Measurements from ENCODE around the gene PARP16. TPM values are rescaled to one million over a fixed set of nuclear protein-coding genes. Genes with fewer than 3 reads are reported as not detected.

Gene PARP16
- total and polyA plus RNA-seq, 2 experiments from 2014 or later, result 9.3 to 19.7 TPM

GRCh38 chr15:65255486-65256140 lies 31.1 kb downstream of the PARP16 start:
- Histone ChIP-seq H3K4me1 (ENCODE audit: insufficient read depth) (peaks cover 36% of the 10 kb centered on the region), H2AFZ (no peak overlapping the region), H4K20me1 (ENCODE audit: insufficient read depth, poor library complexity, severe bottlenecking) (no peaks in the 10 kb centered on the region), H3K79me2 (no peaks in the 10 kb centered on the region), H3K9me2 (replicated peaks; ENCODE audit: insufficient read depth) (no peaks in the 10 kb centered on the region), H3K4me2 (no peak overlapping the region), H3K4me3 (no peak overlapping the region), H3K27me3 (no peaks in the 10 kb centered on the region), H3K27ac (no peak overlapping the region), H3K9me3 (ENCODE audit: low read depth) (no peaks in the 10 kb centered on the region), H3K36me3 (replicated peaks; ENCODE audit: insufficient read depth, low read depth) (no peaks in the 10 kb centered on the region)
- whole genome bisulfite sequencing (ENCODE audit: low lambda C conversion rate, missing lambda C conversion rate), result 91% methylated on average over 7 of the region's 7 CpGs
- no peak for DNase-seq (ENCODE audit: low spot score)
- TF ChIP-seq EZH2 (IDR thresholded peaks at IDR 0.05; ENCODE audit: borderline replicate concordance), result no peak
- TF ChIP-seq, protein P1, sequence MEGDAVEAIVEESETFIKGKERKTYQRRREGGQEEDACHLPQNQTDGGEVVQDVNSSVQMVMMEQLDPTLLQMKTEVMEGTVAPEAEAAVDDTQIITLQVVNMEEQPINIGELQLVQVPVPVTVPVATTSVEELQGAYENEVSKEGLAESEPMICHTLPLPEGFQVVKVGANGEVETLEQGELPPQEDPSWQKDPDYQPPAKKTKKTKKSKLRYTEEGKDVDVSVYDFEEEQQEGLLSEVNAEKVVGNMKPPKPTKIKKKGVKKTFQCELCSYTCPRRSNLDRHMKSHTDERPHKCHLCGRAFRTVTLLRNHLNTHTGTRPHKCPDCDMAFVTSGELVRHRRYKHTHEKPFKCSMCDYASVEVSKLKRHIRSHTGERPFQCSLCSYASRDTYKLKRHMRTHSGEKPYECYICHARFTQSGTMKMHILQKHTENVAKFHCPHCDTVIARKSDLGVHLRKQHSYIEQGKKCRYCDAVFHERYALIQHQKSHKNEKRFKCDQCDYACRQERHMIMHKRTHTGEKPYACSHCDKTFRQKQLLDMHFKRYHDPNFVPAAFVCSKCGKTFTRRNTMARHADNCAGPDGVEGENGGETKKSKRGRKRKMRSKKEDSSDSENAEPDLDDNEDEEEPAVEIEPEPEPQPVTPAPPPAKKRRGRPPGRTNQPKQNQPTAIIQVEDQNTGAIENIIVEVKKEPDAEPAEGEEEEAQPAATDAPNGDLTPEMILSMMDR (IDR thresholded peaks at IDR 0.05; ENCODE audit: poor library complexity), result no peak
- TF ChIP-seq EZH2phosphoT487 (IDR thresholded peaks at IDR 0.05; ENCODE audit: low read depth, severe bottlenecking, unreplicated experiment), result no peak

GRCh38 chr15:65254758-65255157 lies 31.9 kb downstream of the PARP16 start:
- no peak for TF ChIP-seq EZH2phosphoT487 (IDR thresholded peaks at IDR 0.05; ENCODE audit: low read depth, severe bottlenecking, unreplicated experiment)
- no peak for TF ChIP-seq EZH2 (IDR thresholded peaks at IDR 0.05; ENCODE audit: borderline replicate concordance)
- no peaks in the 10 kb centered on the region for H3K9me2 ChIP-seq (replicated peaks; ENCODE audit: insufficient read depth)
- no peaks in the 10 kb centered on the region for H3K9me3 ChIP-seq (ENCODE audit: low read depth)
- H3K27me3 ChIP-seq, result no peaks in the 10 kb centered on the region
- DNase-seq (ENCODE audit: low spot score), result no peak
- H3K36me3 ChIP-seq (replicated peaks; ENCODE audit: insufficient read depth, low read depth), result no peaks in the 10 kb centered on the region
- 92% methylated on average over 1 of the region's 1 CpG for whole genome bisulfite sequencing (ENCODE audit: low lambda C conversion rate, missing lambda C conversion rate)
- H3K27ac ChIP-seq, result peak overlapping the region; percentile 18
- no peaks in the 10 kb centered on the region for H4K20me1 ChIP-seq (ENCODE audit: insufficient read depth, poor library complexity, severe bottlenecking)
- peaks cover 31% of the 10 kb centered on the region for H3K4me1 ChIP-seq (ENCODE audit: insufficient read depth)
- no peak overlapping the region for H2AFZ ChIP-seq
- H3K79me2 ChIP-seq, result no peaks in the 10 kb centered on the region
- H3K4me3 ChIP-seq, result no peak overlapping the region
- no peak overlapping the region for H3K4me2 ChIP-seq

DNA sequence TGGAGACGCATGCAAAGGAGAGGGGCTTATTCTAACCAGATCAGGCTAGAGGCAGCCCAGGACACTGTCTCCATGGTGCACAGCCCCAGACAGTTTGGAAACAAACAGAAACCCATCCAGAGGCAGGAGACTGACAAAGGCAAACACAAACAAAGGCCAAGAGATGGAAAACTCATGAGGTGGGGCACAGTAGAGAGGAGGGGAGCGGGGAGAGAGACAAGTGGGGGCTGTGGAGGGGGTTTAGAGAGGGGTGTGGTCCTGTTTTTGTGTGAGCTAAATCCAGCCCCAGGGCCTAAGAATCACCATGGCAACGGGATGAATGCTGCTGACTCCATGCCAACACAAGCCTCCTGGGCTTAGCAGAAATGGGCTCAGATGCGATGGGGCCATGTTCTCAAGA lies 32.3 kb downstream of the PARP16 start:
- TF ChIP-seq EZH2phosphoT487 (IDR thresholded peaks at IDR 0.05; ENCODE audit: low read depth, severe bottlenecking, unreplicated experiment) (no peak), EZH2 (IDR thresholded peaks at IDR 0.05; ENCODE audit: borderline replicate concordance) (no peak)
- TF ChIP-seq, protein P1 (IDR thresholded peaks at IDR 0.05; ENCODE audit: poor library complexity), result no peak
- peak overlapping the region; percentile 18 for H3K27ac ChIP-seq
- no peak overlapping the region for H2AFZ ChIP-seq
- H3K4me1 ChIP-seq (ENCODE audit: insufficient read depth), result peaks cover 30% of the 10 kb centered on the region
- no peaks in the 10 kb centered on the region for H3K9me3 ChIP-seq (ENCODE audit: low read depth)
- H3K36me3 ChIP-seq (replicated peaks; ENCODE audit: insufficient read depth, low read depth), result no peaks in the 10 kb centered on the region
- H3K79me2 ChIP-seq, result no peaks in the 10 kb centered on the region
- no peak overlapping the region for H3K4me2 ChIP-seq
- no peaks in the 10 kb centered on the region for H3K9me2 ChIP-seq (replicated peaks; ENCODE audit: insufficient read depth)
- 79% methylated on average over 3 of the region's 4 CpGs for WGBS (ENCODE audit: low lambda C conversion rate, missing lambda C conversion rate)
- no peak overlapping the region for H3K4me3 ChIP-seq
- H4K20me1 ChIP-seq (ENCODE audit: insufficient read depth, poor library complexity, severe bottlenecking), result no peaks in the 10 kb centered on the region
- no peaks in the 10 kb centered on the region for H3K27me3 ChIP-seq
- no peak for DNase-seq (ENCODE audit: low spot score)

DNA sequence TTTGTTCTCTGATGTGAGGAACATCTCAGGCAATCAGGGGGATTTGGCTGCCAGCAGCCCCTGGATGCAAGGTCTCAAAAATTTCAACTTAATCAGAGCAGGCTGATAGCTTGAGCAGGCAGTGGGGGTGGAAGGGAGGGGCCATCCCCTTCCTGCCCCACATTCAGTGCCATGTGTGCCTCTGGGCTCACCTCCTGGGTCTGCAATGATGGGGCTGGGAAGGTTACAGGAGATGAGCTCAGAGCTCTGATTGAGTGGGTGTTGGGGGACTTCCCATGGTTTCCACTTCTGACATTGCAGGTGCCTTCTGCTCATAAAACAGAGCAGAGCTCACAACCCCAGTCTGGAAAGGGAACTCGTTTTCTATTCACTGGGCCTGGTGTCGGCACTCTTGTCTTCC lies 37.0 kb downstream of the PARP16 start:
- Histone ChIP-seq H3K9me3 (ENCODE audit: low read depth) (no peaks in the 10 kb centered on the region), H3K4me2 (no peak overlapping the region), H3K4me3 (no peak overlapping the region), H3K36me3 (replicated peaks; ENCODE audit: insufficient read depth, low read depth) (no peaks in the 10 kb centered on the region), H3K4me1 (ENCODE audit: insufficient read depth) (peaks cover 28% of the 10 kb centered on the region), H2AFZ (no peak overlapping the region), H4K20me1 (ENCODE audit: insufficient read depth, poor library complexity, severe bottlenecking) (no peaks in the 10 kb centered on the region), H3K27me3 (no peaks in the 10 kb centered on the region), H3K79me2 (no peaks in the 10 kb centered on the region), H3K27ac (peak overlapping the region; percentile 31), H3K9me2 (replicated peaks; ENCODE audit: insufficient read depth) (no peaks in the 10 kb centered on the region)
- 79% methylated on average over 2 of the region's 2 CpGs for WGBS (ENCODE audit: low lambda C conversion rate, missing lambda C conversion rate)
- no peak for DNase-seq (ENCODE audit: low spot score)
- TF ChIP-seq EZH2phosphoT487 (IDR thresholded peaks at IDR 0.05; ENCODE audit: low read depth, severe bottlenecking, unreplicated experiment), result no peak
- TF ChIP-seq, protein P1 (IDR thresholded peaks at IDR 0.05; ENCODE audit: poor library complexity), result no peak
- no peak for TF ChIP-seq EZH2 (IDR thresholded peaks at IDR 0.05; ENCODE audit: borderline replicate concordance)
